Choroid plexus epithelial cell (primary cell): ENCODE measurements around the gene PHLDA2.

ENCODE experiments used
- DNase-seq: peaks from one replicate; pipeline ENCODE4 v3.0.0-alpha.2; 2010; ENCODE audit warnings: low read depth
- H3K4me3 ChIP-seq: 2 replicates; pipeline ENCODE4 v1.5.1; 2011; ENCODE audit warnings: low read depth, mild to moderate bottlenecking, control low read depth, low read length, moderate library complexity
- TF ChIP-seq, protein P1 (sequence below): conservative IDR thresholded peaks from 2 replicates; pipeline ENCODE4 v1.5.1; 2011; ENCODE audit warnings: low read depth, mild to moderate bottlenecking, control low read depth, inconsistent platforms, low read length, moderate library complexity

PHLDA2 gene

DNA sequence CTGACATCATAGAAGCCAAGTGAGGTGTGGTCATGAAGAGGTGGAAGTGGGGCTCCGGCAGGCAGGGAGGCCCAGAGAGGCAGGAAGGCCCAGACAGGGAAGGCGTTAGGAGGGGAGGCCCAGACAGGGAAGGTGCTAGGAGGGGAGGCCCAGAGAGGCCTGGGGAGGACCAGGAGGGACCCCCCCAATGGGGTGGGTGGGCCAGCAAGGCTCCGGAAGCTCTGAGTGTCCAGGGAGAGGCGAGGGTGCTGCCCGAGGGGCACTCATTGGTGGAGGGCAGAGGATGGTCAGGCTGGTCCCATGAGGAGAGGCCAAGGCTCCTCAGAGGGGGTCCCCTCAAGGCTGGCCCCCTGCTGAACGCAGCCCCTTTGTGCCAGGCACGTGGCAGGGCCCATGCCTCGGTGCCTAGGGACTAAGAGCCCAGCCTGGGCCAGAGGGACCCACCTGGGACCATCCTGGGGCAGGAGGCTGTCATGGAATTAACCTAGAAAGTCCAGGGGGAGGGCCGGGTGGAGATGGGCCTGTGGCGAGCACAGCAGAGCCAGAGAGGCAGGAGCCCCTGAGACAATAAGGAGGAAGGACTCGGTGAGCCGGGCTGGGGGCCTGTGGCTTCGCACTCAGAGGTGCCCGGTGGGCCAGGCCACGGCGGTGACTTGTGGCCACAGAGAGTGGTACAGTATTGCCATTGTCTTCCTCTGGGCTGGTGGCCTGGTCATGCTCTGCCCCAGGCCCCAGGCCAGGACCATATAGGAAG is 12.2 kb downstream of the PHLDA2 start:
- TF ChIP-seq, protein P1, sequence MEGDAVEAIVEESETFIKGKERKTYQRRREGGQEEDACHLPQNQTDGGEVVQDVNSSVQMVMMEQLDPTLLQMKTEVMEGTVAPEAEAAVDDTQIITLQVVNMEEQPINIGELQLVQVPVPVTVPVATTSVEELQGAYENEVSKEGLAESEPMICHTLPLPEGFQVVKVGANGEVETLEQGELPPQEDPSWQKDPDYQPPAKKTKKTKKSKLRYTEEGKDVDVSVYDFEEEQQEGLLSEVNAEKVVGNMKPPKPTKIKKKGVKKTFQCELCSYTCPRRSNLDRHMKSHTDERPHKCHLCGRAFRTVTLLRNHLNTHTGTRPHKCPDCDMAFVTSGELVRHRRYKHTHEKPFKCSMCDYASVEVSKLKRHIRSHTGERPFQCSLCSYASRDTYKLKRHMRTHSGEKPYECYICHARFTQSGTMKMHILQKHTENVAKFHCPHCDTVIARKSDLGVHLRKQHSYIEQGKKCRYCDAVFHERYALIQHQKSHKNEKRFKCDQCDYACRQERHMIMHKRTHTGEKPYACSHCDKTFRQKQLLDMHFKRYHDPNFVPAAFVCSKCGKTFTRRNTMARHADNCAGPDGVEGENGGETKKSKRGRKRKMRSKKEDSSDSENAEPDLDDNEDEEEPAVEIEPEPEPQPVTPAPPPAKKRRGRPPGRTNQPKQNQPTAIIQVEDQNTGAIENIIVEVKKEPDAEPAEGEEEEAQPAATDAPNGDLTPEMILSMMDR: no peak
- no peak for DNase-seq
- no peak overlapping the region for H3K4me3 ChIP-seq

DNA sequence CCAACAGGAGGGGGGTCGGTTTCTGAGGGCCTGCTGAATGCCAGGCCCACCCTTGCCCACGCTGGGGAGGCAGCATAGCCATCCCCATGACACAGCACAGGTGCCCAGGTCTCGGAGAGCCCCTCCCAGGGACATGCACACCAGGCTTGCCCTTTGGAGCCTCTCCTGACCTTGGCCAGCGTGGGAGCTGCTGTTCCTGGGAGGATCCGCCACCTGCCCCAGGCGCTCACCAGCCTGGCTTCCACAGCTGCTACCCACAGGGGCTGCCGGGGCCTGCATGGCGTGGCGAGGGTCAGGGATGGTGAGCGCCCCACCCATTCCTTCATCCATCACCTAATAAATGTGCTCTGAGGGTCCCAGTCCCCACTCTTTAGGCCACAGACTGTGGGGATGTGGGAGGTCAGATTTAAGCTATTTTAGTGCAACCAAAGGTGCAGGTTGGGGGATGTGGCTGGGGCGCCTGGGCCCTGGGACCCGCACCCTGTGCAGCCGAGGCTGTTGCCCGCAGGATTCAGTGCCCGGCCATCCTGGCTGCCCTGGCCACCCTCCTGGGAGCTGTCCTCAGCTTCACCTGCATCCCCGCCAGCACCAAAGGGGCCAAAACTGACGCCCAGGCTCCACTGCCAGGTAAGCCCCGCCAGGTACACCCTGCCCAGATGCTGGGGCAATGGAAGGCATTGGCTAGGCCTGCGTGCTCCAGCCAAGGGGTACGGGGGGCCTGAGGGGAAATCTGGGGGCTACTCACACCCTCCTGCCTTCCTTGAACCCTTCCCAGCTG is 12.9 kb downstream of the PHLDA2 start:
- TF ChIP-seq, protein P1: no peak
- DNase-seq: no peak
- H3K4me3 ChIP-seq: no peak overlapping the region

- no peak overlapping the region for H3K4me3 ChIP-seq
- no peak for DNase-seq
- TF ChIP-seq, protein P1: no peak
Observed at GRCh38 chr11:2915473-2915872, 13.7 kb downstream of the PHLDA2 start.

GRCh38 chr11:2914455-2915195 is 14.6 kb downstream of the PHLDA2 start:
- DNase-seq: no peak
- TF ChIP-seq, protein P1: no peak
- H3K4me3 ChIP-seq: no peak overlapping the region

DNA sequence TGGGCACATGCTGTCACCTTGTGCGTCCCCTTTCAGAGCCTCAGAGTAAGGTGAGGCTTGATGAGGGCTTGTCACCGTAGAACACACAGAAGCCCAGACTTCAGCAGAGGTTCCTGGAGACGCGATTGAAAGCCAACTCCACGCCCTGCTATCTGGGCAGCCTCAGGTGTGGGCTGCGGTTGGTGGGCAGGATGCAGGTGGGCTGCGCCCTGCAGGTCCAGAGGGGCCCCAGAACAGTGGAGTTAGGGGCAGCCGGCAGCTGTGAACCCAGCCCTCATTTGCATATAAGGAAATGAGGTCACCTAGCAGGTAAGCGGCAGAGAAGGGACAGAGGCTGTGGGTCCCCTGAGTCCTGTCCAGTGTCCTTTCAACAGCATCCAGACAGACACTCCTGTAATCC is 15.4 kb downstream of the PHLDA2 start:
- H3K4me3 ChIP-seq: no peak overlapping the region
- no peak for DNase-seq
- TF ChIP-seq, protein P1: no peak

DNA sequence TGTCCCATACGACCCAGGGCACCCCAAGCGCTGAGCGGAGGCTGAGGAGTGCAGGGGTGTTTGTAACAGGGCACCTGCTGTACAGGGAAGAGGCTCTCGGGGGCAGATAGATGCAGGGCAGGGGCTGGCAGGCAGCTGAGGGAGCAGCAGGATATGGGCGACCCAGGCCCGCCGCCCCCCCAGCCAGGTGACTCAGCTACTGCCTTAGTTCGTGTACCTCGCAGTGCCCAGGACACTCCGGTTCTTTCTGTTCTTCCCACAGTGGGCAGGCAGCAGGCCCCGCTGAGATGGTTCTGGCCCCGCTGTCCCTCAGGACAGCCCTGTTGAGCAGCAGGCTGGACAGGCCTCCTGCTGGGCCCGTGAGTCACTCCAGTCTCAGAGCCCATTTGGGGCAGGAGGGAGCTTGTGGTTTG is 16.2 kb downstream of the PHLDA2 start:
- peak; percentile 67 for DNase-seq
- no peak overlapping the region for H3K4me3 ChIP-seq
- TF ChIP-seq, protein P1: no peak
